Raji (cell line): Measurements from ENCODE around the gene MRPS6.

Experiments used
- POLR2A ChIP-seq: IDR thresholded peaks from 2 replicates; pipeline ENCODE4 v1.6.1; 2011; ENCODE audit warnings: low read depth, low read length, control low read depth; ENCODE audit not compliant: insufficient read depth

MRPS6 gene

DNA sequence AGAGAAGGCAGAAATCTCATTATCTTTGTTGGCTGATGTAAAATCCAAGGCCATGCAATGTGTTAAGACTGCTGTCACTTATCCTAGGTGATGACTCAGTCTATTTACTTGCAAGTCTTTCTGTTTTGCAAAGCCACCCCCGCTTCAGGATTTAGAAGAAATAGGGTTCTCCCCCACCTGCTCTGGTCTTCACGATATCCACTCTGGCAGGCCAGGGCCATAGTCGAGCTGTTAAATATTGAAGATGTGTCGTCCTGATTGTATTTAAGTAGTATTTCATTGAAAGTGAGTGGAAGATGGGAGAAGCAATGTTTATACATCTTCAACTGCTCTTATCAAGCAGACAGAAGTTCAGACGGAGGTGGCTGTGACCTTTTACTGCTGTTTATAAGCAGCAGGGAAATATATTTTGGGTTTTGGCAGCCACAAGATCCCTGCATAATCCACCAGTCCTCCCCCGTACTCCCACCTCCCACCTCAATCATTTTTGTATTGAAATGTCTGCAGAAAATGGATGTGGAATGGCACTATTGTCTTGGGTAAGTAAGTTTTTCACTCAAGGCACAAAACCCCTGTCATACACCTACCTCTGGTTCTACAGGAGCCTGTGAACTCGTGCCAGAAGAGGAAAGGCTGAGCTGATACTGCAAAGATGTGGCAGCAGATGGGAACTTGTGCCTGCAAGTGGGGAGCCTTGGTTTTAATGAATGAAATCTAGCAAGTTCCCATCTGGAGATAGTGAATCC lies 117.4 kb downstream of the MRPS6 start:
- no peak for TF ChIP-seq POLR2A

GRCh38 chr21:34191876-34192275 lies 118.5 kb downstream of the MRPS6 start:
- no peak for TF ChIP-seq POLR2A
